A549 (cell line): ENCODE data around the gene ZDHHC9. TPM values are rescaled to one million over a fixed set of nuclear protein-coding genes. Genes with fewer than 3 reads are reported as not detected.
A peak's percentile ranks its signal among the peaks of the same experiment; 100 is the strongest.

Experiments
- ATAC-seq, 2 experiments: fragments of 200-7000 bp in 1 of 2; fragments of >200 bp in 1 of 2; cut with Nextera tagmentation in 1 of 2; cut with Tn5 transposase in 1 of 2; 3 replicates each; pipeline versions ENCODE4 v1.8.0 to v1.9.1; 2018 to 2020; ENCODE audit warnings: mild to moderate bottlenecking in 1 of 2, moderate library complexity in 1 of 2
- CTCF ChIA-PET: fragments of 300-600 bp; sonication (Branson Sonifier 250); formaldehyde crosslinking; extraction: SDS; loops from one replicate; lab custom pipeline; 2021; ENCODE audit warnings: antibody characterized with exemption, inconsistent platforms; lab: Yijun Ruan, JAX
- POLR2A ChIA-PET: fragments of 350-600 bp; formaldehyde crosslinking; extraction: SDS; loops from one replicate; lab custom pipeline; 2021; ENCODE audit warnings: antibody characterized with exemption, inconsistent platforms; lab: Yijun Ruan, JAX
- DNase-seq, 2 experiments: peaks; one replicate each; pipeline versions ENCODE4 v3.0.0 to v3.0.0-alpha.2; 2011 to 2016; ENCODE audit warnings: low read depth in 1 of 2, low spot score in 1 of 2
- FAIRE-seq: peaks from 2 replicates; lab custom pipeline; 2011; peaks lifted over from hg19 to GRCh38; lab: Jason Lieb, UNC
- H3K27ac ChIP-seq, 2 experiments: fragments of >200 bp; sonication (Bioruptor Twin); formaldehyde crosslinking; 3 replicates each; pipeline ENCODE4 v1.5.1; 2016 to 2017
- H3K4me1 ChIP-seq: fragments of >200 bp; sonication (Bioruptor Twin); formaldehyde crosslinking; 3 replicates; pipeline ENCODE4 v1.6.1; 2016
- H3K4me2 ChIP-seq: fragments of >200 bp; sonication (Bioruptor Twin); formaldehyde crosslinking; 3 replicates; pipeline ENCODE4 v1.6.1; 2016
- H3K4me3 ChIP-seq: fragments of >200 bp; sonication (Bioruptor Twin); formaldehyde crosslinking; 3 replicates; pipeline ENCODE4 v1.5.1; 2016
- H3K9me3 ChIP-seq: fragments of >200 bp; sonication (Bioruptor Twin); formaldehyde crosslinking; 3 replicates; pipeline ENCODE4 v1.6.1; 2016
- CBX8 ChIP-seq: fragments of 200-600 bp; sonication (generic); IDR thresholded peaks from 2 replicates; pipeline ENCODE4 v1.6.1; 2016
- CHD2 ChIP-seq: fragments of 150-350 bp; IDR thresholded peaks from 2 replicates; pipeline ENCODE4 v1.6.1; 2014; ENCODE audit warnings: low read length; ENCODE audit not compliant: partially characterized antibody
- EP300 ChIP-seq, 2 experiments: fragments of >200 bp; sonication (Bioruptor Twin); formaldehyde crosslinking; IDR thresholded peaks; 2 replicates in 1 of 2; 3 replicates in 1 of 2; pipeline ENCODE4 v1.6.1; 2016 to 2017
- FOSB ChIP-seq: fragments of 250-450 bp; sonication (Bioruptor Pico); IDR thresholded peaks from 2 replicates; pipeline ENCODE4 v1.5.0; 2020; ENCODE audit warnings: mild to moderate bottlenecking, moderate library complexity
- GATA3 ChIP-seq: IDR thresholded peaks from 2 replicates; pipeline ENCODE4 v1.6.1; 2012; ENCODE audit warnings: borderline replicate concordance
- HOXA7 ChIP-seq: fragments of 250-450 bp; sonication (Bioruptor Pico); IDR thresholded peaks from 2 replicates; pipeline ENCODE4 v1.5.0; 2020; ENCODE audit warnings: mild to moderate bottlenecking, moderate library complexity
- HOXB13 ChIP-seq: fragments of 250-450 bp; sonication (Bioruptor Pico); IDR thresholded peaks from 2 replicates; pipeline ENCODE4 v1.5.0; 2020; ENCODE audit warnings: low read depth, mild to moderate bottlenecking, moderate library complexity
- HOXB5 ChIP-seq: fragments of 250-450 bp; sonication (Bioruptor Pico); IDR thresholded peaks from 2 replicates; pipeline ENCODE4 v1.5.0; 2020; ENCODE audit warnings: mild to moderate bottlenecking, moderate library complexity
- JUNB ChIP-seq: fragments of >200 bp; sonication (Bioruptor Twin); formaldehyde crosslinking; IDR thresholded peaks from 2 replicates; pipeline ENCODE4 v1.6.1; 2016
- KDM1A ChIP-seq: fragments of 200-600 bp; sonication (generic); IDR thresholded peaks from 2 replicates; pipeline ENCODE4 v1.6.1; 2016; ENCODE audit warnings: low read depth, mild to moderate bottlenecking
- KDM5A ChIP-seq: fragments of 200-600 bp; sonication (generic); IDR thresholded peaks from 2 replicates; pipeline ENCODE4 v1.6.1; 2016; ENCODE audit warnings: antibody characterized with exemption, mild to moderate bottlenecking
- MAFK ChIP-seq: fragments of 450-650 bp; IDR thresholded peaks from 2 replicates; pipeline ENCODE4 v1.6.1; 2014; ENCODE audit not compliant: partially characterized antibody
- RARB ChIP-seq: fragments of 250-450 bp; sonication (Bioruptor Pico); IDR thresholded peaks from 2 replicates; pipeline ENCODE4 v1.8.0; 2021; ENCODE audit warnings: mild to moderate bottlenecking, moderate library complexity
- RNF2 ChIP-seq: fragments of 200-600 bp; sonication (generic); IDR thresholded peaks from 2 replicates; pipeline ENCODE4 v1.6.1; 2016; ENCODE audit warnings: low read depth, mild to moderate bottlenecking, antibody characterized with exemption, moderate library complexity, borderline replicate concordance
- SMC3 ChIP-seq: fragments of >200 bp; sonication (Bioruptor Twin); formaldehyde crosslinking; IDR thresholded peaks from 3 replicates; pipeline ENCODE4 v1.6.1; 2018; ENCODE audit warnings: inconsistent platforms
- TP53 ChIP-seq: fragments of 250-450 bp; sonication (Bioruptor Pico); IDR thresholded peaks from 2 replicates; pipeline ENCODE4 v1.5.0; 2021; ENCODE audit warnings: mild to moderate bottlenecking, moderate library complexity
- ZC3H11A ChIP-seq: fragments of 450-650 bp; IDR thresholded peaks from 2 replicates; pipeline ENCODE4 v1.6.1; 2014; ENCODE audit warnings: antibody characterized with exemption, mild to moderate bottlenecking
- ZNF302 ChIP-seq: fragments of 250-450 bp; sonication (Bioruptor Pico); IDR thresholded peaks from 2 replicates; pipeline ENCODE4 v1.9.0; 2021; ENCODE audit warnings: inconsistent platforms, mild to moderate bottlenecking, moderate library complexity
- WGBS: methylation state at CpG from one replicate; pipeline ENCODE4 v1.1.6; 2017; ENCODE audit errors: missing lambda C conversion rate; 5-methylcytosine and 5-hydroxymethylcytosine counted together
- polyA plus RNA-seq, 4 experiments: library from polyadenylated mRNA; depleted of rRNA in 3 of 4; stranded (reverse); fragments of >200 nt; fragmentation: RNase III in 1 of 4; extraction: RNeasy Plus Mini Kit Qiagen cat#74134 plus additional on column Dnase treatment in 1 of 4; gene quantifications; 2 replicates in 3 of 4; 3 replicates in 1 of 4; pipeline ENCODE4 v1.2.3, GENCODE V29; 2011 to 2017
- TF ChIP-seq, protein P1 (sequence below): fragments of 150-350 bp; IDR thresholded peaks from 2 replicates; pipeline ENCODE4 v1.6.1; 2014; ENCODE audit warnings: low read depth, mild to moderate bottlenecking, low read length

Gene ZDHHC9
- polyA plus RNA-seq, 2 of the 4 experiments (the other 2 are of a cell fraction) = 20.2 to 50.6 TPM

GRCh38 chrX:129790146-129790545, 53.5 kb downstream of the ZDHHC9 start:
- POLR2A ChIA-PET = no interaction called here

DNA sequence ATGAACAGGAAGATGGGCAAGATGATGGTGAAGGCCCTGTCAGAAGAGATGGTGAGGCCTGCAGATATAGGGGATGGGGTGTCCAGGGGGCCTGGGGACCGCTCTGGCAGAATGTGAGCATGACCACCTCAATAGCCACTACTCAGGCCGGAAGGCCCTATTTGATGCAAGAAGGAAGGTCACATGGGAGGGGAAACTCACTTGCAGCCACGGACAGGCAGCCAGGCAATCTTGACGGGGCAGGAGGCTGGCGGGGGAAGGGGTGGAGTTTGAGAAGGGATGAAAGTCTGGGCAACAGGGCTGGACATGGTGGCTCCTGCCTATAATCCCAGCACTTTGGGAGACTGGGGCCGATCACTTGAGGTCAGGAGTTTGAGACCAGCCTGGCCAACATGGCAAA, 55.2 kb downstream of the ZDHHC9 start:
- H3K4me2 ChIP-seq = no peak overlapping the region
- H3K27ac ChIP-seq = no peak overlapping the region
- no peaks in the 10 kb centered on the region for H3K4me1 ChIP-seq
- 90% methylated on average over 6 of the region's 6 CpGs for WGBS
- H3K4me3 ChIP-seq = no peak overlapping the region
- H3K9me3 ChIP-seq = no peaks in the 10 kb centered on the region
- CTCF ChIA-PET = interaction anchor here (1.1 kb wide), 1 partner anchor 11 kb away, joined by 3 read pairs; no protein-coding TSS in a partner anchor
- ATAC-seq (no peak), FAIRE-seq (no peak), DNase-seq (no peak)
- TF ChIP-seq ZNF302 (CRISPR knock-in tag) (no peak), KDM1A (no peak), KDM5A (no peak), HOXB13 (CRISPR knock-in tag) (no peak), TP53 (CRISPR knock-in tag) (no peak), MAFK (no peak)
- POLR2A ChIA-PET = no interaction called here

More at GRCh38 chrX:129790146-129790545, 53.5 kb downstream of the ZDHHC9 start:
- CTCF ChIA-PET = no interaction called here
- TF ChIP-seq JUNB (no peak), RNF2 (no peak), HOXB5 (no peak), KDM5A (no peak), SMC3 (no peak), EP300 (IDR thresholded peaks at IDR 0.05) (no peak), HOXA7 (CRISPR knock-in tag) (no peak), CHD2 (no peak), KDM1A (no peak)
- TF ChIP-seq, protein P1, sequence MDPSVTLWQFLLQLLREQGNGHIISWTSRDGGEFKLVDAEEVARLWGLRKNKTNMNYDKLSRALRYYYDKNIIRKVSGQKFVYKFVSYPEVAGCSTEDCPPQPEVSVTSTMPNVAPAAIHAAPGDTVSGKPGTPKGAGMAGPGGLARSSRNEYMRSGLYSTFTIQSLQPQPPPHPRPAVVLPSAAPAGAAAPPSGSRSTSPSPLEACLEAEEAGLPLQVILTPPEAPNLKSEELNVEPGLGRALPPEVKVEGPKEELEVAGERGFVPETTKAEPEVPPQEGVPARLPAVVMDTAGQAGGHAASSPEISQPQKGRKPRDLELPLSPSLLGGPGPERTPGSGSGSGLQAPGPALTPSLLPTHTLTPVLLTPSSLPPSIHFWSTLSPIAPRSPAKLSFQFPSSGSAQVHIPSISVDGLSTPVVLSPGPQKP = no peak
- DNase-seq (no peak), ATAC-seq (no peak), FAIRE-seq (peak; percentile 32)
- Histone ChIP-seq H3K9me3 (no peaks in the 10 kb centered on the region), H3K27ac (no peak overlapping the region), H3K4me3 (no peak overlapping the region), H3K4me1 (no peaks in the 10 kb centered on the region), H3K4me2 (no peak overlapping the region)
- 71% methylated on average over 3 of the region's 3 CpGs for WGBS

DNA sequence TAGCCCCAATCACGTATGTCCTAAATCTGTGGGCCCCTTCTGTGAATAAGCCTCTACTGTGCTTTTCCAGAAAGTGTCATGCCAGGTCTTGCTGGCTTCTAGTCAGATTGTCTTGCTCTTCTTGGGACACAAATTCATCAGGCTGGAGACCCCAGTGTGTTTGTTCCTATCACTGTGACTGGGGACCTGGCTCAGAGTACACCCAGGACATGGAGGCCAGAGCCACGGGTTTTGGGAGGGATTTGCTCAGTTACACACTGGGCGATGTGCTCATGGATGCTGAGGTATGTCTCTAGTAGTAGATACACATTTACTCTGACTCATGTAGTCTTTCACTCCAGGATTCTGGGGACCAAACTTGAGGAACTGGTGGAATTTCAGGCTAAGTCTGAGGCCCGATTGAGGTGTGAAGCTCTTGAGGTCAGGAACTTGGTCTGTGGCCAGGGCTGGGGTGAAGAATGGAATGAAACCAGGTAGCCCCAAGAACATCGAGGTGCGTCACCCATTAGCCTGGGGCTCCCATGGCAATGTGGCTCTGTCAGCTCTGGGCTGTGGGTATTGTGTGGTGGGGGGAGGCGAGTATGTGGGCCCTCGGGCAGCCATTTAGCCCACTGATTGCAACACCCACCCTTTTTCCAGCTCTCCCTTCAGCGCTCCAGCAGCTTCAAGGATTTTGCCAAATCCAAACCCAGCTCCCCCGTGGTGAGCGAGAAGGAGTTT, 56.2 kb downstream of the ZDHHC9 start:
- Histone ChIP-seq H3K4me2 (no peak overlapping the region), H3K27ac (no peak overlapping the region), H3K4me3 (no peak overlapping the region), H3K4me1 (no peaks in the 10 kb centered on the region), H3K9me3 (no peaks in the 10 kb centered on the region)
- WGBS = 86% methylated on average over 10 of the region's 11 CpGs
- ChIA-PET CTCF (interaction anchor here (0.5 to 1.1 kb wide), 2 partner anchors 12 to 136 kb away, joined by 3 read pairs; no protein-coding TSS in a partner anchor), POLR2A (no interaction called here)
- TF ChIP-seq FOSB (CRISPR knock-in tag) (no peak), ZC3H11A (no peak), MAFK (no peak), GATA3 (no peak), TP53 (CRISPR knock-in tag) (no peak)
- TF ChIP-seq, protein P1 = no peak
- no peak for DNase-seq
- FAIRE-seq = no peak
- no peak for ATAC-seq

- no peak for DNase-seq
- H3K9me3 ChIP-seq = no peaks in the 10 kb centered on the region
- H3K4me1 ChIP-seq = no peaks in the 10 kb centered on the region
- POLR2A ChIA-PET = no interaction called here
- no peak for ATAC-seq
- no peak overlapping the region for H3K27ac ChIP-seq
- TF ChIP-seq RARB (CRISPR knock-in tag) (no peak), CBX8 (no peak)
- TF ChIP-seq, all 56 proteins: peak for 0
- CTCF ChIA-PET = no interaction called here
- no peak overlapping the region for H3K4me2 ChIP-seq
- no peak overlapping the region for H3K4me3 ChIP-seq
- 47% methylated on average over 3 of the region's 3 CpGs for WGBS
- FAIRE-seq = no peak
Observed at GRCh38 chrX:129786210-129786651, 57.5 kb downstream of the ZDHHC9 start.
